ENCODE measurements around the gene NAA60.
A peak's percentile ranks its signal among the peaks of the same experiment; 100 is the strongest.

The NAA60 gene

DNA sequence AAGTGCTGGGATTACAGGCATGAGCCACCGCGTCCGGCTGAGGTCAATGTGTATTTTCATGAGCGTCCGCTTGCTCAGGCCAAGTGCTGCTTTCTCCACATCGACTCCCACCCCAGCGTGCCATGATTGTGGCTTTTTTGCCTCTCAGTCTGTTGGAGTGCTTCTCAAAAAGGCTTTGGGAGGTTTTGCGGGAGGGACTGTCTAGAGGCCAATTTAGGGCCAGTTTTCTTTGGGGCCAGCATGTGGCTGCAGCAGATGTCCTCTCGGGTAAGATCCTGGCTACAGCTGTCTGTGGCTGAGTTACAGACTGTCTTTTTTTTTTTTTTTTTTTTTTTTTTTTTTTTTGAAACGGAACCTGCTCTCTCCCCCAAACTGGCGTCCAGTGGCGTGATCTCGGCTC is 45.3 kb downstream of the NAA60 start:
- Histone ChIP-seq H2AFZ (ENCODE audit: low read length) (no peak overlapping the region), H4K20me1 (ENCODE audit: insufficient read depth, low read length) (no peaks in the 10 kb centered on the region), H3K36me3 (ENCODE audit: insufficient read depth, low read length) (peaks cover 42% of the 10 kb centered on the region), H3K27me3 (ENCODE audit: insufficient read depth, low read length) (no peaks in the 10 kb centered on the region), H3K27ac (ENCODE audit: low read depth, low read length, poor library complexity, severe bottlenecking) (no peak overlapping the region), H3K9ac (ENCODE audit: low read length) (no peak overlapping the region), H3K79me2 (ENCODE audit: insufficient read depth, low read length) (no peaks in the 10 kb centered on the region), H3K4me1 (ENCODE audit: insufficient read depth, low read length, severe bottlenecking) (no peaks in the 10 kb centered on the region), H3K4me3 (ENCODE audit: low read depth, low read length, poor library complexity, severe bottlenecking) (no peak overlapping the region), H3K9me2 (ENCODE audit: low read depth, low read length) (no peaks in the 10 kb centered on the region), H3K9me3 (ENCODE audit: low read length) (no peaks in the 10 kb centered on the region), H3K4me2 (ENCODE audit: low read length) (no peak overlapping the region), H3F3A (ENCODE audit: insufficient read depth, low read length) (no peaks in the 10 kb centered on the region)
- TF ChIP-seq EZH2 (IDR thresholded peaks at IDR 0.05; ENCODE audit: borderline replicate concordance, low read length), result no peak
- TF ChIP-seq, protein P1, sequence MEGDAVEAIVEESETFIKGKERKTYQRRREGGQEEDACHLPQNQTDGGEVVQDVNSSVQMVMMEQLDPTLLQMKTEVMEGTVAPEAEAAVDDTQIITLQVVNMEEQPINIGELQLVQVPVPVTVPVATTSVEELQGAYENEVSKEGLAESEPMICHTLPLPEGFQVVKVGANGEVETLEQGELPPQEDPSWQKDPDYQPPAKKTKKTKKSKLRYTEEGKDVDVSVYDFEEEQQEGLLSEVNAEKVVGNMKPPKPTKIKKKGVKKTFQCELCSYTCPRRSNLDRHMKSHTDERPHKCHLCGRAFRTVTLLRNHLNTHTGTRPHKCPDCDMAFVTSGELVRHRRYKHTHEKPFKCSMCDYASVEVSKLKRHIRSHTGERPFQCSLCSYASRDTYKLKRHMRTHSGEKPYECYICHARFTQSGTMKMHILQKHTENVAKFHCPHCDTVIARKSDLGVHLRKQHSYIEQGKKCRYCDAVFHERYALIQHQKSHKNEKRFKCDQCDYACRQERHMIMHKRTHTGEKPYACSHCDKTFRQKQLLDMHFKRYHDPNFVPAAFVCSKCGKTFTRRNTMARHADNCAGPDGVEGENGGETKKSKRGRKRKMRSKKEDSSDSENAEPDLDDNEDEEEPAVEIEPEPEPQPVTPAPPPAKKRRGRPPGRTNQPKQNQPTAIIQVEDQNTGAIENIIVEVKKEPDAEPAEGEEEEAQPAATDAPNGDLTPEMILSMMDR (IDR thresholded peaks at IDR 0.05; ENCODE audit: low read length), result no peak

GRCh38 chr16:3490911-3491629 is 47.6 kb downstream of the NAA60 start:
- H3K4me2 ChIP-seq (ENCODE audit: low read length), result no peak overlapping the region

GRCh38 chr16:3492356-3492755 is 48.9 kb downstream of the NAA60 start:
- Histone ChIP-seq H3F3A (ENCODE audit: insufficient read depth, low read length) (no peaks in the 10 kb centered on the region), H3K4me2 (ENCODE audit: low read length) (no peak overlapping the region), H3K9me2 (ENCODE audit: low read depth, low read length) (no peaks in the 10 kb centered on the region), H3K79me2 (ENCODE audit: insufficient read depth, low read length) (no peaks in the 10 kb centered on the region), H3K4me3 (ENCODE audit: low read depth, low read length, poor library complexity, severe bottlenecking) (no peak overlapping the region), H3K27me3 (ENCODE audit: insufficient read depth, low read length) (peaks cover 4% of the 10 kb centered on the region; the same call in 1 of the 2 replicates), H3K9me3 (ENCODE audit: low read length) (no peaks in the 10 kb centered on the region), H3K9ac (ENCODE audit: low read length) (no peak overlapping the region), H3K36me3 (ENCODE audit: insufficient read depth, low read length) (0 out of 2 replicates have a peak, but pooled peaks cover 10% of the 10 kb centered on the region), H2AFZ (ENCODE audit: low read length) (no peak overlapping the region), H3K4me1 (ENCODE audit: insufficient read depth, low read length, severe bottlenecking) (no peaks in the 10 kb centered on the region), H3K27ac (ENCODE audit: low read depth, low read length, poor library complexity, severe bottlenecking) (no peak overlapping the region), H4K20me1 (ENCODE audit: insufficient read depth, low read length) (no peaks in the 10 kb centered on the region)
- no peak for TF ChIP-seq EZH2 (IDR thresholded peaks at IDR 0.05; ENCODE audit: borderline replicate concordance, low read length)
- TF ChIP-seq, protein P1 (IDR thresholded peaks at IDR 0.05; ENCODE audit: low read length), result no peak

More at GRCh38 chr16:3490911-3491629, 47.6 kb downstream of the NAA60 start:
- peaks cover 20% of the 10 kb centered on the region for H3K36me3 ChIP-seq (ENCODE audit: insufficient read depth, low read length)
- no peak overlapping the region for H2AFZ ChIP-seq (ENCODE audit: low read length)
- no peaks in the 10 kb centered on the region for H3K79me2 ChIP-seq (ENCODE audit: insufficient read depth, low read length)
- H3K4me3 ChIP-seq (ENCODE audit: low read depth, low read length, poor library complexity, severe bottlenecking), result no peak overlapping the region
- no peaks in the 10 kb centered on the region for H4K20me1 ChIP-seq (ENCODE audit: insufficient read depth, low read length)
- TF ChIP-seq, protein P1 (IDR thresholded peaks at IDR 0.05; ENCODE audit: low read length), result peak; percentile 44; the same call in 1 of the 2 replicates
- no peak for TF ChIP-seq EZH2 (IDR thresholded peaks at IDR 0.05; ENCODE audit: borderline replicate concordance, low read length)
- H3K9ac ChIP-seq (ENCODE audit: low read length), result no peak overlapping the region
- peaks cover 4% of the 10 kb centered on the region; the same call in 1 of the 2 replicates for H3K27me3 ChIP-seq (ENCODE audit: insufficient read depth, low read length)
- H3K27ac ChIP-seq (ENCODE audit: low read depth, low read length, poor library complexity, severe bottlenecking), result no peak overlapping the region
- no peaks in the 10 kb centered on the region for H3K9me2 ChIP-seq (ENCODE audit: low read depth, low read length)
- H3K9me3 ChIP-seq (ENCODE audit: low read length), result no peaks in the 10 kb centered on the region
- no peaks in the 10 kb centered on the region for H3K4me1 ChIP-seq (ENCODE audit: insufficient read depth, low read length, severe bottlenecking)
- H3F3A ChIP-seq (ENCODE audit: insufficient read depth, low read length), result no peaks in the 10 kb centered on the region

Measured in OCI-LY1 (cell line).